HG02678 (cell line): Measurements from ENCODE around the gene FANCG.

Source experiments
- ATAC-seq: cut with Tn5 transposase; IDR thresholded peaks from one replicate; pipeline ENCODE4 v1.9.1; 2021; ENCODE audit warnings: mild to moderate bottlenecking, moderate library complexity; ENCODE audit not compliant: unreplicated experiment

Gene FANCG

DNA sequence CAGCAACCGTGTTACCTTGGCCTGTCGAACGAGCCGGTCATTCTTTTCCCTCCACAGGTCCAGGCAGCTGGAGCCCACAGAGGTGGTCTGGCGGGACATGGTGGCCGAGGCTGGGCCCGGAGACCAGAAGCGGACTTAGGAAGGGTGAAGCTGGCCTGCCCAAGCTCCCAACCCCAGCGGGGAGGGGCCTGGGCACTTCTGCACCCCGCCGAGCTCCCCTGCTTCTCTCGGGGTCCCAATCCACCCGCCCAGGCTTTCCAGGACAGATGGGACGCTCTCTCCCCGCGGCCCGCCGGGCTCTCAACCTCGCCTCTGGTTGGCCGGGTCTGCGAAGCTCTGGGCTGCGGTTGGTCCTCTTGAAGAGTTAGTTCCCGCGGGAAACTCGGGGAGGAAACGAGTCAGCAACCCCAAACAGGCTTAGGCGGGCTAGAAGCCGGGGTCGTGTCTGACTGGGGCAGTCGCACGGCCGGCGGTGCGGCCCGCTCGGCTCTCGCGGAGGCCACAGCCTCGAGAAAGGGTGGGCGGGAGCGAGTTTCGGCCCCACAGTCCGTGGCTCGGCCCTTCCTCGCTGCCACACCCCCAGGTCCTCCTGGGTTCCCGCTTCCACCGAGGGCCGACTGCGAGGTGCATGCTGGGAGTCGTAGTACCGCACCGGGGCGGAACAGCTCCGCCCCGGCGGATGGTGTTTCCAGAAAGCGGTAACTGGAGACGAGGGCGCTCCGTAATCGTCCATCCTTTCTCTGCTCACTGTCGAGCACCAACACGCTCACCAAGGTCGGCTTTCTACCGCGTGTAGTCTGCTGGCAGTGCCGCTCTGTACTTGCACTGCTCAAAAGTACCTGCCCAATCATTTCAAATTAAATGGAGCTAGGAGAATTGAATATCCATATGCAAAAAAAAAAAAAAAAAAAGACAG, at the start of gene FANCG:
Gene FANCG (minus strand): TSS at position 517 of the 916 bp plus-strand sequence. CDS start 418 bp downstream, at position 99.
- peak; percentile 93 for ATAC-seq

DNA sequence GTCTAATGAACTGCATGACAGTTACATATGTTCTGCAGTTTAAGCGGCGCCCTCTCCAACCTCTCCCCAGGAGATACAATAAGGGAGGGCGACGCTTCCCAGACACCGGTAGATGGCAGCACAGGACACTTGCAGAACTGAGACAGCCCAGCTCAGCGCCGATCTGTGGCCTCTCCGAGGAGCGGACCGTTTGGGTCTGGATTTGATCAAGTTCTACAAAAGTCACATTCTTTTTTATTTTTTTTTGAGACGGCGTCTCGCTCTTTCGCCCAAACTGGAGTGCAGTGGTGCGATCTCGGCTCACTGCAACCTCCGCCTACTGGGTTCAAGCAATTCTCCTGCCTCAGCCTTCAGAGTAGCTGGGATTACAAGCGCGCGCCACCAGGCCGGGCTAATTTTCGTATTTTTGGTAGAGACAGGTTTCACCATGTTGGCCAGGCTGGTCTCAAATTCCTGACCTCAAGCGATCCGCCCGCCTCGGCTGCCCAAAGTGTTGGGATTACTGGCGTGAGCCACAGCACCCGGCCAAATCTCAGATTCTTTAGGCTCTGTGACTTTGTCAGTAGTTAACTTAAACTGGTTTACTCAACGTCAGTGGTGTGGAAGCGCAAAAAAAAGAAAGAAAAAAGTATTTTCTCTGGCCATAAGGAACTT, 37.3 kb upstream of the FANCG start:
- peak; percentile 53 for ATAC-seq

DNA sequence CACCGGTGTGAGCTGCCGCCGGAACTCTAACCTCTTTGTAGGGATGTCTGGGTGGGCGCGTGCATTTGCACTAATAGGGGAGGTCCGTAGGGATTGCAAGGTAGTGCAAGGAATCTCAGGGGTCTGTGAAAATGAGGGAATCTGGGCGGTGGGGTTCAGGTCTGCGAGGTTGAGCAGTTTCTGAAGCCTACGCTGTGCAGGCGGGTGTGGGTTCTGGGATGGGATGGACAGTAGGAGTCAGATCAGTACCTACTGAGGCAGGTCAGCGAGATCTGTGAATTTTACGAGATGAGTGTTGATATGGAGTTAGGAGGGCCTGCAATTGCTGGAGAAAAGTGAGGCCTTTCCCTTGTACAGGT, 36.8 kb upstream of the FANCG start:
- ATAC-seq, result no peak

DNA sequence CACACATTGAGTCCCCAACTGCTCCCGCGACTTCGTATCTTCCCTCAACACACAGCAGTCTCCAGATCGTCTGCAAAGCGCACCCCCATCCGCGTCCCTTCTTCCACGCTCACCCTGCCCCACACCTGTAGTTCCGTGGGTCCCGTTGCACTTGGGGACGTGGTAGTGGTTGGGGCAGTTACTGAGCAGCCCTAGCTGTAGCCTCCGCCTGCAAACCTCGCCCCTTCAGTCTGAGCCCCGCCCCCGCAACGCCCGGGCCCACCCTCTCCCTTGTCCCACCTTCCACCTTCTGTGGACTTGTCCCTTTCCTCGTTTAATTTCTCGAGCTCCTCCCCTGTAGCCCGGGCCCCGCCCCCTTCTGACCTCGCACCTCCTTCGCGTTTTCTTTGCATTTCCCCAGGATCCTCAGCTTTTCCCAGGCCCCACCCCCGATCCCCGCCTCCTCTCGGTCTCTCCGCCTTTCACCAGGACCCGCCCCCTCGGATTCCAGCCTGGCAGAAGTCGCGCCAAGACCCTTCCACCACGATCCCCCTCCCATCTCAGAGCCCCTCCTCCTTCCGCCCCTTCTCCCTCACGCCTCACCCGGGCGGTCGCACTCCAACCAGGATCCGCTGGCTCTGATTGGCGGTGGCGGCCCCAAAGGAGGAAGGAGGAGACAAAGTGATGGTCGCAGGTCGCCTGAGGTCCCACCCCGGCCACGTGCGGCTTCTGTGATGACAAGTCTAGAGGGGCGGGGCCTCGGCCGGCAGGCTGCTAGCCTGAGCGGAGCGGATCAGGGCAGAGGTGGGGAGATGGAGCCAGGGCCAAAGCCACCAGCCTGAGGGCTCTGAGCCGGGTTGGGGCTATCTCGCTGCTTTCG, 36.2 kb upstream of the FANCG start, which contains the start of gene ATOSB:
Gene ATOSB (minus strand): TSS at position 183 of the 859 bp plus-strand sequence. CDS start 7,588 bp downstream, outside the sequence.
- peak; percentile 57 for ATAC-seq

DNA sequence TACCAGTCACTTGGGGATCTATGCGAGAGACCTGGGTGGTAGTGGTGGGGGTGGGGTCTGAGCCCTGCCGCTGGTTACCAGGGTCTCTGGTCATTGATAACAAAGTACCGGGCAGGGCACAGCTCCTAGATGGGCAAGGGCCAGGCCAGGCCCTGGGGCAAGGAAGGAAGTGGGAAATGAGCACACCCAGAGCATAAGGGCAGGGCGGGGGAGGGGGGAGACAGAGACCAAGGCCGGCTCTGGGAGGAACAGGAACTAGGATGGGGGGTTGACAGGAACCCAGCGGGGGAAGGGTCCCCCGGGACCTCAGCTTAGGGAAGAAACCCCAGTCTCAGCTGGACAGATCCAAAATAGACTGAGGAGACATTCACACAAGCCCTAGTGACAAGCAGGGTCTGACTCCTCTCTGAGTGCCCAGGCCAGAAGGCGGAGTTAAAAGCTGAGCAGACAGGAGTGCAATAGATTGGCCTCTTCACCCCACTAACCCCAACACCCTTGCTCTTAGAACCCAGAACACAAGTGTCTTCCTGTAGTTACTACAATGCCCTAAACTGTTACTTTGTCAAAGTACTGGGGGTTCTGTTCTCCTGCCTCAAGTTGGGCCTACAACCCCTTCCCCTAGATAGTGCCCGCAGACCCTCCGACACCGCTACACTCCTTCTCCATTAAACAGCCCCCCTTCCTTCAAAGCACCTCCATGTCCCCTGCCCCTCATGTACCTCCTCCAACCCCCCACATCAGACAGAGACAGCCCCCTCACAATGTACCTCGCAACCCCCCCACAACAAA, 35.3 kb upstream of the FANCG start:
- no peak for ATAC-seq

DNA sequence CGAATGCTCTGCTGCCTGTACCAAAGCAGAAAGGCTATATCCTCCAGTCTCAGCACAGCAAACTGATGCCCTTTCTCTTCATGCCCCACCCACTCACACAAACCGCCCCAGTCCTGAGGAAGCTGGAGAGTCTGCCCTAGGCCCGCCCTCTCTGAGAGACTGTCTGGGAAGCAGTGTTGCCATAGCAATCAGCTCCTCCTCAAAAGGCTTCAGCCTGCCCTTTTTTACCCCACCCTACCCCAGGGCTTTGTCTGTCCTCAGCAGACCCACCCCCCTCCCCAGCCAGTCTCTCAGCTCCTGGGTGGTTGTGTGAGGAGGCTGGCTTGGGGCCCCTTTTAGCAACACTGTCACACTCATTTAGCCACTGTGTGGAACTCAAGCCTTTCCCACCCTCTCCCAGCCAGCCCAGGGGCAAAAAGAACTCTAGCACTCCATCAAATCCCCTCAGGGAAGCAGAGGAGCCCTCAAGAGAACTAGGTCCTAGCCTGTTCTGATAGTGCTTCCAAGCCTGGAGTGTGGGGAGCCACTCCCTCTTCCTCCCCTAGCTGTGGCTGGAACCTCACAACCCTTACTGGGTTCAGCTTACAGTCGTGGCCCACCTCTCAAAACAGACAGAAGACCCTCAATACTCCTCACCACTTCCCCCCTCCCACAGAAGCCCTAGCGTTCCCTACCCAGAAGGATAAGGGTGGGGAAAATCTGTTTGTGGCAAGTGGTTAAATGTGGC, 34.5 kb upstream of the FANCG start:
- ATAC-seq, result no peak

DNA sequence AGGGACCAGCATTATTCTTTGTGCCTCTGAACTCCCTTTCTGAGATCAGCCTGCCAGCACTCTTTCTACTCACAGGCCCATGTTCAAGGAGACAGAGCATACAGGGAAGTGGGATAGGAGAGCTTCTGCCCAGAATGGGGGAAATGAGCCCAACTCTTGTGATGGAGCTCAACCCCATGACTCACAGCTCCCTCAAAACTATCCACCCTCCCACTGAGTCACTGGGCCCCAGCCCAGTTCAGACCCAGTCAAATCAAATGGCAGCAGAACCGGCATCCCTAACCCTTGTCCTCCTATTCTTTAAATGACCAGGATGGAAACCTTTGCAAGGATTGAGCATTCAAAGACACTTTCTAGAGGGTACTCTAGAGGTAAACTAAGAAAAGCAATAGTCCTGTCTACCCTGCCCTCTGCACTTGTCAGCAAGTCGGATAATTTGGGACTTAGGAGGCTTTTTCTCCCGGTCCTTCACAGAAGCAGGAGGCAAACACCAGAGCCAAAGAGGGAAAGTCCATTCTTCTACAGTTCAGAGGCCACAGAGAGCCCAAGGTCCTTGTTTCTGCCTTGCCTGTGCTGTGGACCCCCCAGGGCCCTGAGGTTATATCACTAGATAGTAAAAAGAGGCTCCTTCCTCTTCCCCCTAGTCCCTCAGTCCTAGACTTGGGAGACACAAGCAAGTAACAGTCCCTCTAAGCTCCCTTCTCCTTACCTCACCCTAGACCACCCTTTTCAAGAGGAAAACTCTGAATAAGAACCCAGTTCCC, 32.7 kb upstream of the FANCG start:
- no peak for ATAC-seq

DNA sequence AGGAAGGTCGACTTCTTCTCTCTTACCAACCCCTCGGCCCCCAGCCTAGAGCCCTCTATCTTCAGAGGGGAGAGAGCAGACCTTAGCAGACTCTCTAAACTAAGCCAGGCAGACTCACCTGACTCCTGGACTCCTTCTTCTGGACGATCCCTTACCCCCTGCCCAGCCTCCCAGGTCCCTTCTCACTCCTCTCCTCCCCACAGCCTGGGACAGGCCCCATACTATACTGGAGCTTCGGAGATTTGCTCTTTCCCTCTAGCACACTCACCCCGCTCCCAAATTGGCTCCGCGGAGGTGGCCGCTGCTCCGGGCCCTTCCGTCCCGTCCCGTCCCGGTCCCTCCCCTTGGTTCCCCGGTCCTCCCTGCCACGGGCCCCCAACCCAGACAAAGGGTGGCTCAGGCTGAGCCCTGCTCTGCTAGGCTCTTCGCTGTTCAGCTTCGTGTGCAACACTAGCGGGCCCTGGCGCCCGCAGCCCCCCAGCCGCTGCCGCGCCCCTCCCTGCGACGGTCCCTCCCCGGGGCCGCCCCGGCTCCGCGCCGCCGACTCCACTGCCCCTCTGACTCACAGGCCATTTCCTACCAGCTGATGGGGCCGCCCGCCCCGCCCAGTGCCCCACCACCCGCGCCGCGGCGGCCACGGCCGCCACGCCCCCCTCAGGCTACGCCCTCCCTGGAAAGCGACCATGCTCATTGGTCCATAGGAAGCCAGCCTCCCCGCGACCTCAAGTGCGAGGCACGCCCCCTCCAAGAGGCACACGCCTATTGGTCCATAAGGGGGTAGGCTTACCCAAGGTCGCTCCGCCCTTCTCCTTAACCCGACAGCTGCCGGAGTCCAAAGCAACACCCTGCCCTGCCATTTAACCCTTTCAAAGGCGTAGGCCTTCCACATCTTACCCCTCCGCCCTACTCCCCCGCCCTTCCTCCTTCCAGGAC, 31.5 kb upstream of the FANCG start:
- peak; percentile 78 for ATAC-seq

DNA sequence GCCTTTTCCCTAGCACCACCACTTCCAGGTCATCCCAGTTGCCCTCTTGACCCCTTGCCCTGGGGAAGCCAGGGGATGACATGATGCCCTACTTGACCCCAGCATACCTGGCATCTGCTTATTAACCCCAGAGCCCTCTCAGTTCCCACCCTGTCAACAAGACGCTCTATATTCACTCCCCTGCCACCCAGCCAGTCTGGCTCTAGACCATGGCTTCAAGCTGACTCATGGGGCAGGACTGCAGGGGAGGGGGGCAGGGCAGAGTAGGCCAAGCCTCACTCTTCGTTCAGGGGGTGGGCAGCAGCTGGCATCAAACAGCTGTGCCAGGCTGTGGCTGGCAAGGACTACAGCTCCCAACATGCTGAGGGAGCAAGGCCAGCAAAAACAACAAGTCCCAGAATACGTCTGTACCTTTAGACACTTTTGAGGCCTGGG, 30.6 kb upstream of the FANCG start:
- no peak for ATAC-seq

DNA sequence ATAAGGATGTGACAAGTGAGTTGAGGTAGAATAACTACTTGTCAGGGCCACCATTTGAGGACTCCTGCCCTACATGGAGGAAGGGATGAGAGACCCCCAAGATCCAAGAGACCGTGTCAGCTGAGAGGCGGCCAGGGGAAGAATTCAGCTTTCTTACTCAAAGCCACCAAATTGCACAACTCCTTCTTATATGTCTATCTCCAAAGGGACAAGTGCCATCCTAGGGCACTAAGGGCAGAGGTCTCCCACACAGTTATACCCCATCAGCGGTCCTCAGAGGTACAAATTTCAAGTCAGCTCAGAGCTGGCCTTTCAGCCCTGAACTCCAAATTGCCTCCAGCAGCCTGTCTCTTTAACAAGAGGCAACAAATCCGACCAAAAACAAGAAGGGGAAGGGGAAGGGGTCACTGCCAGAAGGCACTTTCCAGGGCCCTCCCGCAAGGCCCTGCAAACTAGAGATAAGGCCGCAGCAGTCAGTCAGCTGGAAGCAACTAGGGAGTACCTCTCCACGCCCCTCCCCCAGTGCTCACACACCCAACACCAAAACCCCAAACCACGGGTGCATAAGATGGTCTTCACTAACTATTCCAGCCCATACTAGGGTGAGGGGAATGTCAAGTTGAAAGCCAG, 29.3 kb upstream of the FANCG start:
- no peak for ATAC-seq

DNA sequence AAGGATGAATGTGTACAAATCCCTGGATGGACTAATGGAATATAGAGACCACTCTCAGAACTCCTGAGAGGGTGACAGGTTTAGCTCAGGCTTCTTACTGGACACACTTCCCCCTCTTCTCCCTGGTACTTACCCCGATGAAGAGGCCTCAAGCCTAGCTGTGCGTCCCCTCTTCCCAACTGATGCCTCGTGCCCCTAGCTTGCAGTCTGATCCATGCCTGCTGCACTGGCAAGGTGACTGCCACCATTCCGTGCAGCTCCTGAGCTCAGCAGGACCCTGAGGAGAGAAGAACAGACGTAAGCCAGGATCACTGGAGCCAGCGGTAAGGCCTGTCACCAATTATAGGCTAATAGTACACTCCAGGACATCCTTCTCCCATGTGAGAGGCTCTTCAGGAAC, 28.7 kb upstream of the FANCG start:
- ATAC-seq, result no peak

DNA sequence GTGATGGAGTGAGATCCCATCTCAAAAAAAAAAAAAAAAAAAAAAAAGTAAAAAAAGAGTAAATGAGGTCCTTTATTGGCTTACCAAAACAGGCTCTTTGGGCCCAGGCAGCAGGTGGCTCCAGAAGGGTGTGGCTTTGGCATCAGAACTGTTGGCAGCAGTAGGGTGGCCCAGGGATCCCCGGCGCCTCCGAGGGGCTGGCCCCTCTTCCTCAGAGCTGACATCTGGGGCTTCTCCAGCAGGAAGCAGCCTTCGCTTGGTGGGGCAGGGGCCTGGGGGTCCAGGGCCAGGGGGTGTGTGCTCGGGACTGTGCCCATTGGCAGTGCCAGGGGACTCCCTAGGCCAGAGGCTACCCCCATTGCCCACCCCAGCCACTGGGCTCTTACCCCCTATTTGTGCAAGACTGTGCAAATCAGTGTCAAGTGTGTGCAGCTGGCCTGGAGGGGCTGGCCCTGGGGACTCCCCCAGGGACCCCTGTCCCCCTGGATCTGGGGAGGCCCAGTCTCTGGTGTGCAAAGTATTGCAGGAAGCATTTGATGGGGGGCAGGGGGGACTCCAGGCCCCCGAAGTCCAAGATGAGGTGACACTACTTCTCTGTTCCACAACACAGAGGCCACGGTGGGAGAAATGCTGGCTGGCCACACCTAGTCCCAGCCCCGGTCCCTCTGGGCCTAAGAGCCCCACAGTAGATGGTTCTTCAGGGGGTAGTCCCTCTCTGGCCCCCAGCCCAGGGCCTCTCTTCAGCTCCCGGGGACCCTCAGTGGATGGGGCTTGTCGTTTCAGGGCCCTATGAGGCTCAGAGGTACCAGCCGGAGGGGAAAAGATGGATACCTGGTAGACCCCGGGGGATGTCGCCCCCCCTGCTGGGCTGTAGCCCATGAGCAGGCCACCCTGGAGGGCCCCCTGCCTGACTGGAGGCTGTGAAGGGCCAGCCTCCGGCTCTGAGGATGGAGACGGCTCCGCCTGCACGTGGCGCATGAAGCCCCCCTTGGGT, 27.9 kb upstream of the FANCG start:
- ATAC-seq, result no peak

DNA sequence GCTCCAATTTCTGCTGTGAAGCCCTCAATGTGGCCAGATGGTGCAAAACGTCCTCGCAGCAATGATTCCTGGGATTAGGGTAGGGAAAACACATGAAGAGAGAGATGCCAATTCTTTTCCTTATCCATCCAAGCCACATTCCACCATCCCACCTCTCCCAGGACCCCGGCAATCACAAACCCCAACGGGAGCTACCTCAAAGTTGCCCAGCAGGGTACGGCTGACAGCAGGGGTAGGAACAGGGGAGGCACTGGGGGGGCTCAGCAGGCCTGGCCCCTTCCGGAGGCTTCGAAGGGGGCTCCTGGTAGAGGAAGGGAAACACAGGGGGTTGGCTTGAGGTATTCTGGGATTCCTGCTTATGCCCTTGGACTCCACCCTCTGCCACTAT, 26.6 kb upstream of the FANCG start:
- no peak for ATAC-seq

DNA sequence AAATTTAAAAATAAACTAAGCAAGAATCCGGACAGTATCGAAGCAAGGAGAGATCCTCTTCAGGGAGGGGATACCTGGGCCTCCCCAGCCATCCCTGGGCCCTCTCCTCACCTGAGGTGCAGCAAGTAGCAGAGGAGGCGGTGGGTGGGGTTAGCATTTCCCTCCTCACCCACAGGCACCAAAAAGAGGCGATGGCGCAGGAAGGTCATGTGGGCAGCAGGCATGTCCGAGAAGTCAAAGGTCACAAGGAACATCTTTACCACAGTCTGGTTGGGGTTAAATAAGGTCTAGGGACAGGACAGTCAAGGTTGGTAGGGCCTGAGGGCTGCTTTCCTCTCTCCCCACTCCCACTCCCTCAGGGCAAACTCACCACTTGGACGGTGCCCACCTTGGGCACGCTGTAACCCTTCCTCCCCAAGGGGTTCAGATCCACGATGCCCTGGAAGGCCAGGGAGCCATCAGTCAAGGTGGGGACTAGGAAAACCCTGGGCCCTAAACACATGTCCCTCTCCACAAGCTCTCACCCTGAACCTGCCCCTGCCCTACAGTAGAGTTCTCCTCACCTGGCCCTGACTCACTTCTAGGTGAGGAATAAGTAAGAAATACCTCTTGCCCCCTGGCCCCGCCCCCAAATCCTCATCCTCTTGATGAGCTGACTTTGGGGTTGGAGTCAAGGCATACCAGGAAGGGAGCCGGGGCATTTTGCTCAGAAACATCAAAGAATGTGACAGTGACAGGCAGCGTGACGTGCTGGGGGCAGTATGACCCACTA, 26.0 kb upstream of the FANCG start:
- ATAC-seq, result no peak

DNA sequence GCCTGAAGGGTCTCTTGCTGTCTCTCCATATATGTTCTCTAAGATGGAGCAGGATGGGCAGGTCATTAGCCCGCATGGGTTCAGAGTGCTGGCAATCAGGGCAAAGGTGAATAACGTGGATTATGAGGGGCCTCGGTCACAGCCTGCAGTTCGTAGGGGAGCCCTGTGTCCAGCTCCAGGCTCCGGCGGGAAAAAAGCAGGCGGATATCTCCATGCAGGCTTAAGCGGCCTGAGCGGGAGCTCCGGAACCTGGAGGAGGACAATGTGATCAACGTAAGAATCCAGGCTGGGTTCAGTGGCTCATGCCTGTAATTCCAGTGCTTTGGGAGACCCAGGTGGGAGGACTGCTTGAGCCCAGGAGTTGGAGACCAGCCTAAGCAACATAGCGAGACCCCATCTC, 25.4 kb upstream of the FANCG start:
- no peak for ATAC-seq

DNA sequence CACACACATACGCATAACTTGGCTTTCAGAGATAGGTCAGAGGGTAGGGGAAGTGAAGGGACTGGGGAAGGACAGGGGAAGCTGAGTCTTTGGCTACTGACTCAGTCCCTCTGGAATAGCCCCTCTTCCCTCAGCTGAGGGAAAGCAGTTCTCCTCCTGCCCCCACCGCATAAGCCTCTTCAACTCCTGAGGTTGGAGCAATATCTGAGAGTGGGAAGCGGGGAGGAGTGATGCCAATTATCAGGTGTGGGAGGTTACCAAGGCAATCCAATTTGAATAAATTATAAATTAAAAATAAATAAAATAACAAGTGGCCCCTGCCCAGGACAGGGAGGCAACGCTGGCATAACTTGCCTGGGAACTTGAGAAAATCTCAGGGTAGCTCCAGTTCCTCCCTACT, 24.8 kb upstream of the FANCG start:
- no peak for ATAC-seq
